Measurements from ENCODE around the gene LUZP1.

Gene LUZP1

DNA sequence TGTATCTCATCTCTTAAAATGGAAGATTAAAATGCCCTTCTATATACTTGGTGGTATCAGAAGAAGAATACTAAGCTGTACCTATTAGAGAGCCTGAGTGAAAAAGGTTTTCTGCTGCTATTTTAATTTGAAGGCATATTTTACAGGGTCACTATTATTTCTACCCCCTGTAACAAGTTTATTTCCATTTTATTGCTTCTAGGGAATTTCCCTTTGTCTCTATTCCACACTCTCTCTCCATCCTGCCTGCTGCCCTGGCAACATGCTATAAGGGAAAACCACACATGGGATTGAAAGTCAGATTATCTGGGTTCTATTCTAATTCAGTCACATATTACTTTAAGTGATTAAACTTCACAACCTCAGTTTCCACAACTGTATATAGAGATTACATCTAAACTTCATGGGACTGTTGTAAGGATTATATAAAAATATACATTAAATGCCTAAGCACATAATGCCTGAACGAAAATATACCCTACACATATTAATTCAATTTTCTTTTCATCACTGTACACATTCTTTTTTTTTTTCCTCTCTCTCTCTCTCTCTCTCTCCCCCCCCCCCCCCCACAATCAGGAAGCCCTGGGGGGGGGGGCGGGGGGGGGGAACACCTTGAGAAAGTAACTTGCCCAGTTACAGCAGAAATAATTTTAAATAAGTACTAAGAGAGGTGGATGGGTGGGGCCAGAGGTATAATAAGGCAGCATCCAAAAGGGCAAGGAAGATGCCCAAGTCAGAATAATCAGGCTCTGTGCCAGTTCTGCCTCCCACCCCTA, 51.5 kb downstream of the LUZP1 start:
- DNase-seq (ENCODE audit: low read depth) = no peak

DNA sequence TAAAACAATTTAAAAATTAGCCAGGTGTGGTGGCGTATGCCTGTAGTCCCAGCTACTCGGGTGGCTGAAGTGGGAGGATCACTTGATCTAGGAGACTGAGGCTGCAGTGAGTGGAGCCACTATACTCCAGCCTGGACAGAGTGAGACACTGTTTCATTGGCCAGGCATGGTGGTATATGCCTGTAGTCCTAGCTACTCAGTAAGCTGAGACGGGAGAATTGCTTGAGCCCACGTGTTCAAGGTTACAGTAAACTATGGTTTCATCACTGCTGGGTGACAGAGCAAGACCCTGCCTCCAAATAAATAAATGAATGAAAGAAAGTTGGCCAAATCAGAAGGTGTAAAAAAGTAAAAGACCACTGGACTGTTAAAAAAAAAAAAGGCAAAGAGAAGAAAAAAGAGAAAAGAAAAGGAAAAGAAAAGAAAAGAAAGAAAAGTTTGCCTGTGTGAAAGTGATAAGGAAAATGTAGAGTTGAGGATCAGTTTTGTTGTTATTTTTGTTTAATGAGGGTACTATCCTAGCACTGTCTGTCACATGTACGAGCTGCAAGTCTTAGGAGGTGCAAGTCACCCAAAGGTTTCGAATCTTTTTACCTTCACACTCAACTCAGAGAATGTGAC, 52.3 kb downstream of the LUZP1 start:
- DNase-seq (ENCODE audit: low read depth) = no peak

DNA sequence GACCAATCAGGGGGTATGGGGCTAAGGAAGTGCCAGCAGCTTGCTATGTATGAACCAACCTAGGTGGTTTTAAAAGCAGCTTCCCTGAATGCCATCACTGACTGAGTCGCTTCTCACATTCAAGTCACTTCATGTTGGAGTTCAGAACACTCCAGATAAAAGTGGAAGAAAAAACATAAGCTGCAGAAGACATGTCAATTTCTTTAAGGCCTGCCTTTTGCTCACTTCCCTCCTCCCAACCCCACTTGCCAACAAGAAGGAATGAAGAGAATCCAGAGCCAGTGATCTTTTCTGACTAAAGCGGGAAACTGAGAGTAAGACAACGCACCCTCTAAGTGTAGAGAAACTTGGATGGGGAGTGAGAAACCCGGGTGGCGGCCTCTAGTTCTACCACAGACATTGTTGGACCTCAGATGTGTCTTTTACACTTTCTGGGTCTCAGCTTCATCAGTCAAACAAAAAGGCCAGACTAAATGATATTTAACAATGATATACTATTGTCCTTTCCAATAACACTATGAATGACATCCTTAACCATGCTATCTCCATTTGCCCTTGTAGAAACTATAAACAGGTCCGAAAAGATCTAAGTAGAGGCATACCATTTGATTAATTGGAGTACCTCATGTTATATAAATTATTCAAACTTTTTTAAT, 54.1 kb downstream of the LUZP1 start:
- no peak for DNase-seq (ENCODE audit: low read depth)

DNA sequence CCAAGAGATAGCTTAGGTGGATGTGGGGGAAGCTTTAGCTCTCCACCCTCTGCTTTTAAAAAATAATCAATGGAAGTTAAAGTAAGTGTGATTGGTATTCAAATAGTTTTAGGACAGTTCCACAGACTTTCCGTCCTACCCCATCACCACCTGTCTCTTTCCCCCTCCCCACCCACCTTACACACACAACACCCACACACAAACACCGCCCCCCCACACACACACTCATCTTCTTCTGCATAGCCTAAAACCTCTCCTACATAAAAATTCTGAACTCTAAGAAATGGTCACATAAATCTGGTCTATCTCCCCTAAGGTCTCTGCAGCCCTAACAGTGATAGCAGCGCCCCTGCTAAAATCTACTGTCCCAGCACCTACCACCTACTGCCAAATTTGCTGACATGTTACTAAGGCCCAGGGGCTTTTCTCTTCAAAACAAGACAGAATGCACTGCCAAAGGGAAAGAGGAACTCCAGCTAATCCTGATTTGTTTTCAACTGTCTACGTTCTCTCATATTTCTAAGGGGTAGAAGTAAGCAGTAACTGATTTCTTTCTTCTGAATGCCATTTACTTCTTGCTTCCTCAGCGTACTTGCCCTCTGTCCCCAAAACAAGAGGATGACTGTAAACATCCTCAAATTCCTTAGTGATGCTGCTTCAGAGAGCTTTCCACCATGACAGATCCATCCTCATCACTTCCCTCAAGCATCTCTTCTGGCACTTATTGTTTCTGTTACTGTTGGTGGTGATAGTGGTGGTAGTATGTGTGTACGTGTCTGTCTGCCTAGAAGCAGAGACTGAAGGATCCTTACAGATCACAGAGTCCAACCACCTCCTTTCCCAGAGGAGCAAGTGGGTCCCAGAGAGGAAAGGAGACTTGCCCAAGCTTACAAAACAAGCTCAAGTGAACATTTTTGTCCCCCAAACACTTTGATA, 56.8 kb downstream of the LUZP1 start:
- DNase-seq (ENCODE audit: low read depth) = no peak

DNA sequence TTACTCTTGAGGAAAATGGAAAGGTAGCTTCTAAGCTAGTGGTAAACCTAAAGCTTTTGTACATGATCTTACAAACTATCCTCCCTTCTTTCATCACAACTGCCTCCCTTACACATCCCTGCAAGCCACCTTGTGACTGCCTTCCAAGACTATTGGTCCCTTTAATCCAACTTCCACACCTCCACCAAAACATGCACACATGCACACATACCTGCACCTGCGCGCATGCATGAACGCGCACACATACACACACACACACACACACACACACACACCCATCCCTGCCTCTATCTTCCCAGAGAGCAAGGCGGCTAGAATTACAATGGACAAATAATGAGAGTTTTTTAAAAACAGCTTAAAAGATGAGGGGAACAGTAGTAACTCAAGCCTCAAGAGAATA, 58.3 kb downstream of the LUZP1 start:
- no peak for DNase-seq (ENCODE audit: low read depth)

DNA sequence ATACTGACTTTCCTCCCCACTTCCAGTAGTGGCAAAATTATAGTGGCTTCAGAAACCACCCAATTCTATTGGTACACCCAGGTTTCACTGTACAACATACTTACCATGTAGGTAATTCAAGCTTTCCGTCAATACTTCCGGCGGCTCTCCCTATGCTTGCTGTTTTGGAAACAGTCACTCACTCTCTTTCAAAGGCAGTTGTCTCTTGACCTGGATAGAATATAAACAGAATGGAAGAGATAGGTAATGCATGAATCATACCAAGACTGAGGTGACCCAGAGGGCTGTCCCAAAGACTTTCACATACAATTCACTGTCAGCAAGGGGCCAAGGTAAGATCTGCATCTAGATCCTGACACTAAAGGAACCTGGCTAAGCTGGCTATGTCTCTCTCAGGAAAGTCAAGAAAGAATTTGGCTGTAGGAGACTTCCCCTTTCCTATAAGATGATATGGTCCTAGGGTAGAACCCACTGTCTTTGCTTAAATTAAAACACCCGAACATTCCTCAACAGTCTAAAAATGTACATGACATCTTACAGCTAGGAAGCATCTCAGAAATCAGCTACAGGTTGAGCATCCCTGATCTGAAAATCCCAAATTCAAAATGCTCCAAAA, 59.6 kb downstream of the LUZP1 start:
- no peak for DNase-seq (ENCODE audit: low read depth)

DNA sequence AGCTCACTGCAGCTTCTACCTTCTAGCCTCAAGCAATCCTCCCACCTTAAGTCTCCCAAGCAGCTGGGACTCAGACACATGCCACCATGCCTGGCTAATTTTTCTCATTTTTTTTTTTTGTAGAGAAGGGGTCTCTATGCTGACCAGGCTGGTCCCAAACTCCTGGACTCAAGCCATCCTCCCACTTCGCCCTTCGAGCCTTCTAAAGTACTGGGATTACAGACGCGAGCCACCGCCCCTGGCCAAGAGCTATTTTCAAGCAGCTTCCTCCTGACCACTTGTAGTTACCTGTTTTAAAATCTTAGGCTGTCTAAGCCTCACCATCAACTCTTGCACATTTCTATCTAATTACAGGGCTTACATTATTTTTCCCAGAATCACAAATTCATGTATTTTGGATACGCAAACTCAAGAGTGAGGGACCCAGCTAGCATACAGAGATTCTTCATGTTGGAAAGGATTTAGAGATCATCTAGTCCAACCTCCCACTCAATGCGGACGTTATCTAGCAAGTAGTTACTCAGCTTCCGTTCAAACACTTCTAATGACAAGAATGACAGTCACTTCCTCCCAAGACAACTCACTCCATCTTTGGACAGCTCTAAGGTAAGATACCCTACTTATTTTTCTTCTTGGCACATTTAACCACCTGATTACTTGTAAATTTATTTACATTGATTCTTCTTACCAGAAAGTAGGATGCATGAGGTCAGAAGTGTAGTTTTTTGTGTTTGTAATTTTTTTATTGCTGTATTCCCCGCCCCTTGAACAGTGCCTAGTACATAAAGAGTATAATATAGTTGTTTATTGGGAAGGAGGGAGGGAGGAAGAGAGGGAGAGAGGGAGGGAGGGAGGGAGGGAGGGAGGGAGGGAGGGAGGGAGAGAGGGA, 65.4 kb downstream of the LUZP1 start:
- no peak for DNase-seq (ENCODE audit: low read depth)

DNA sequence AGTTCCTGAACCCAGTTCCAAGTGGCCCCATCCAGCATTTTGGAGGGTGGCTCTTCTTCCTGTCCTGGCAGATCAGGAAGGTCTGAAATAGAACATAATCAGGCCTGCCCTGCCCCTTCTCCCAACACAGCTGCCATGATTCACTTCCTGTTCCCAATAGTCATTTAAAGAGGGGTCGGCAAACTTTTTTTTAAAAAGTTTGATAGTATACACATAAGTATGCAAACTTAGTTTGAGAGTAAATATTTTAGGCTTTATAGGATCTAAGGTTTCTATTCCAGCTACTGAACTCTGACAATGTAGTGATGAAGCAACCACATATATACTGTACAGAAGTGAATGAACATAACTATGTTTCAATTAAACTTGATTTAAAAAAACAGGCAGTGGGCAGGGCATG, 66.4 kb downstream of the LUZP1 start:
- DNase-seq (ENCODE audit: low read depth) = no peak

DNA sequence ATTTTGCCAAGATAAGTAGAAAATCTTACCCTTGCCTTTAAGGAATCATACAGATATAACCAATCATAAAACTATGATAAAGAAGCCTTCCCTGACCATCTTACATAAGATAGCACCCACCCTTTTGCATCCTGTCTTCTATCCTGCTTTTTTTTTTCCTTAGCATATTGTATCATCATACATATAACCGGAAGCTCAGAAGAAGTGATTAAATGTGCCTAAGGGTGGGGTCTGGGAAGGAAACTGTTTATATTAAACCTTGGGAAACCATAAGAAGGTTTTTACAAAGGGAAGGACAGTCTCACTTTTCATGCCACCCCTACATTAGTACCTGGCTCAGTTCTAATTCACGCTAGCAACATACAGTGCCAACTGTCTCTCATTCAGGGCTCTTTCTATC, 66.8 kb downstream of the LUZP1 start:
- no peak for DNase-seq (ENCODE audit: low read depth)

DNA sequence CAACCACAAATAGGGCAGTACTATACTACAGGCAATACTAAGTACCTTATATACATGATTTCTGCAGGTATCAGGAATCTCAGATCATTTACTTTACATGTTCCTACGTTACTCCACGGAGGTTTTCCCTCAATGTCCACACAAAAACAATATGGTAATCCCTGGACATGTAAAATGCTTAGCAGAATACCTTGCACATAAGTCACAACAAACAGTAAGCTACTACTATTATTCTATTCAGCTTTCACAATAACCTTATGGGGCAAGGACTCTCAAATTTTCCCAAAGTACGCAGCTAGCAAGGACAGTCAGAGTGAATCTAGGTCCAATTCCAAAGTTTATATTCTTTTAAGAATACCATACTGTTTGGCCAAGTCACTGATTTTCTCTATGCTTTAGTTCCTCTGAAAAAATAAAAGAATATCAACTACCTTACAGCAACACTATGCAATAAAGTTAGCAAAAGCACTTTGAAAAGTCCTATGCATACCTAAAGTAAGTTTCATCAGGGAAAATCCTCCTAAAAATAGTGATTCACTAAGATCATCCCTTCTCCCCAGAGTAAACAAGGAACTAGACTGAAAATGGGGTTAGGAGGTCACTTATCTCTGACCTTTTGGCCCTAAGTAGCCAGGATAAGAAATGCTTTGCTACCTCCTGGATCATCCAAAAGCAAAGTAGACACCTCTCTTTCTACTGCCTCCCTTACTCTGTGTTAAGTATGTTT, 67.4 kb downstream of the LUZP1 start:
- DNase-seq (ENCODE audit: low read depth) = no peak

DNA sequence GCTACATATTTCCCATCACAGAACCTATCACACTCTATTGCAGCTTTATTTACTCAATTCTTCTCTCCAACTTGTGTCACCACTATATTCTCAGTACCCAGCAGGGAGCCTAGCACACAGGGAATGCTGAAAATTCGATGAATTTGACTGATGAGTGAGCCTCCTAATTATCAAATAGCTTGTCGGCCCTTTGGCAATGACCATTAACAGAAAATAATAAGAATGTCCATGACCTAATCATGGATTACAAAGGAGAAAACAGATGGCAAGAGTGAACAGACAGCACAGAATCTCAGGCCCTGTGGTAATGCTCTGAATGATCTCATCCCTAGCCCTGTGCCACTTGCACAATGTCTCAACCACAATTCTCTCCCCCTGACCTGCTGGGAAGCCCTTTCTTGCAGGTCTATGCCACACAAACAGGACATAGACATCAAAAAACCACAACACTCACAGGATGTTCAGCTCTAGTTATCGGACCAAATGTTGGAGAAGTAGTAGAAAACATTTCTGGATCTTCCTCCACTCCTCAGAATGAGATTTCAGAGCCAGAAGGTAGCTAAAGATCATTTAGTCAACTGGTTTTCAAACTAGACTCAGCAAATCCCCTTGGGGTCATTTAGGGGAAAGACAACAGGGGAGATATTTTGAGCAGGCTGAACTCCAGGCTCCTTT, 68.4 kb downstream of the LUZP1 start:
- peak; percentile 62 for DNase-seq (ENCODE audit: low read depth)

DNA sequence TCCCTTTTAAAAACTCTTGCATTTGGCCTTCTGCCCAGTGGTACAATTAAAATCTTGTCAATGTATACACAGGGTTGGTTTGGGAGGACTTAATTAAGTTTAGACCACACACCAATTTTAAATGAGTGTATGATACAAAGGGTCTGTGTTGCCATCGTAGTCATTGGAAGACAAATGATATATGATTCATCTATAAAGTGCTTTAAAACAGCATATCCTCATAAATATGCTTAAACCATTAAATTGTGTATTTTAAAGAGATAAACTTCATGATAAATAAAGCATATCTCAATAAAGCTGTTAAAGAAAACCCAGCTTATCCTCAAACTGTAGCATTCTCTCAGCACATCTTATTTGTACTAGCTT, 69.5 kb downstream of the LUZP1 start:
- DNase-seq (ENCODE audit: low read depth) = no peak

DNA sequence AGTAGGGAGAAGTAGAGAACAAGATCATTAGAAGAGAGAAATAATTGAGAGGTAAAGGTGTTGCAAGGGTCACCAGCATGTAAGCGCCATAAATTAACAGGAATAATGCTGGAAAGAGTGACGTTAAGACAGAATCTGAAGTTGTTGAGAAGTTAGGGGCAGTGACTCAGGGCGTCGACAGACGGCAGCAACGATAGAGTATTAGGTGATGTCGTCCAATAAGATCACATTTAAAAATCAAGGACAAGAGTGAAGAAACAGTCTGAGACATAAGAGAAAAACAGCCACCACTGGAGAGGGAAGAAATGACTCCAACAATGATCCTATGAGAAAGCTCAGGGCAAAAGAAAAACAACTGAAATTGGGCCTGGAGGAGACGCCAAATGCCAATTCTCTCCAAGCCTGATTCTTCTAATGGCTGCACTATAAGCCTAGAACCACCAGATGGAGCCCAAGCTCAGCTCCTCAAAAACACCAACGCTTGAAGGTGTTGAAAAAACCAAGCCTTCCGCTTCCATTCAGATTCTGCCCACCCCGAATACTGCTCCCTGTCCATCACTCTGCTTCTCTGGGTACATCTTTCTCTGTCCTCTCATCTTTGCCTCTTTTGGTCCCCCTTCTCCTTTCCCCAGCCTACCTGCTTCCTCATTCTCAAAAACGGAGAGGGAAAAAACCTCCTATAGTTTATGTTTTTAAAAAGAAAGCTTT, 70.0 kb downstream of the LUZP1 start:
- DNase-seq (ENCODE audit: low read depth) = peak; percentile 66

DNA sequence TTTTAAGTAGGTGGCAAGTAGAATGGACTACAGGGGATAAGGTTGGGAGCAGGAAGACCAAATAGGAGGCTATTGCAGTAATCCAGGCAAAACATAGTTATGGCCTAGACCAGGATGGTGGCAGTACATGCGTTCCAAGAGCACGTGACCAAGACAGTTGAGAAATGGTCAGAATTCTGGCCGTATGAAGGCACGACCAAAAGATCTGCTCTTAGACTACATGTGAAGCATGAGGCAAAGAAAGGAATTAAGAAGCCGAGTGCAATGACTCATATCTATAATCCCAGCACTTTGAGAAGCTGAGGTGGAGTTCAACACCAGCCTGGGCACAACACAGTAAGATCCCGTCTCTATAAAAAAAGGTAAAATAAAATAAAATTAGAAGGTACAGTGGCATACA, 71.3 kb downstream of the LUZP1 start:
- no peak for DNase-seq (ENCODE audit: low read depth)

DNA sequence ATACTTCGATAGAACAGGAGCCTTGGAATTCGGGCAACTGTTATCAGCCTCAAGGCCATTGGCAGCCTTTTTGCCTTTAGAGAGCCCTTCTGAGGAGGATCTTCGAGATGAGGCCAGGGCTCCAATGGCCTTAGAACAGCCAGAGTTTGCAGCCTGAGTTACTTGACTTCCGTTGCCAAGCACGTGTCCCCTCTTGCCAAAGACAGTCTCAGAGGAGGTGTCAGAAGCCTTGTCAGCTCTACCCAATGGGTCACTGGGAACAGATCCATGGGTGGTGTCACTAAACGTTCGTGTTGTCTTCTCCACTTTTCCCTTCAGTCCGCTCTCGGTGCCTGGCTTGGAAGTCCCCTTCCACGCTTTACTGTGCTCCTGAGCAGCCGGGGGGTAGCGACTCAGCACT, 76.2 kb downstream of the LUZP1 start:
- DNase-seq (ENCODE audit: low read depth) = no peak

DNA sequence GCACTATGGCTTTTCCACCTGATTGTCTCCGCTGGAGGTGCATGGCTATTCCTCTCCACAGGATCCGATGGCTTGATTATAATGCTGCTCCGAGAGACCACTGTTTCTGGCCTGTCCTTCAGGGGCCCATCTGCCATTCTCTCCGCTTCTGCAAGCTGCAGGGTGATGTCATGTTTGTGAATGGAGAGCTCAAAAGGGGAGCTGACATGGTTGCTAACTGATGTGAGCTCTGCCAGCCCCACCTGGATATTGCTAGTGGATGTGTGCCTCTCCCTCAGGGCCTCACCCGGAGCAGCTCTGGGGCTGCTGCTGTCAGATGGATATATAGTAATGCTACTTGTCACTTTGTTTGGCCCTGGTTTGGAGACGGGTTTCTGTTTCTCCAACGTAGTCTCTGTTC, 77.1 kb downstream of the LUZP1 start:
- DNase-seq (ENCODE audit: low read depth) = no peak

DNA sequence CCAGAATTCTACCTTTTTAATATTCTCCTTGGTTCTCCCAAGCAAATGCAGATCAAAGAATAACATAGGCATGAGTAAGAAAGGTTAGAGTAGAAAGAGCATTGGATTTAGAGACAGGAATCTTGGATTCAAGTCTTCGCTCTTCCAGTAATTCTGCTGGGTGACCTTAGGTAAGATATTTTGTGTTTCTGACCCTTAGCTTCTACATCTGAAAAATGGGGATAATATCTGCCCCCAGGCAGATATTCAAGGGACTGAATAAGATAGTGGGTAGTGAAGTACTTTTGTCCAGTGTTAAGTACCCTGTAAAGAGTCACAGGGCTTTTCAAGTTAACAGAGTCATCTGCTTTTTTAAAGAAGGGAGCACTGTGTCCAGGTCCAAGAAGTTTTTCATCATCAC, 78.6 kb downstream of the LUZP1 start:
- DNase-seq (ENCODE audit: low read depth) = no peak

DNA sequence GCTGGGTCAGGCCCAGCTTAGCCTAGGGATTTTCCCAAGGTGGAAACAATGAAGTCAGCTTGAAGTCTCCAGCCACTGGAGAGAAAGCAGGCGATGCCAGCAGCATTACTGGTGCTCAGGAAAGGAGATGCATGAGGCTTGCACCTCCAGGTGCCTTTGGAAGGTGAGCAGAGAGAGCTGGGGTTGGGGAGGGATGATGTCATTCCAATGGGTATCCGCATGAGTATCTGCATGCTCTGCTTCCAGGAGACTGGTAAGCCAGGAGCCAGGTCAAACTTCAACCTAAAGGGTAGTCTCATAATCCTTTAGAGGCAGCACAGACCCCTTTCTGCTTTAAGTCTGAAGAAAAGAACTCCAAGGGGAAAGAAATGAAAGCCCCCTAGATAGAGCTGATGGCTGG, 80.6 kb downstream of the LUZP1 start:
- DNase-seq (ENCODE audit: low read depth) = no peak

DNA sequence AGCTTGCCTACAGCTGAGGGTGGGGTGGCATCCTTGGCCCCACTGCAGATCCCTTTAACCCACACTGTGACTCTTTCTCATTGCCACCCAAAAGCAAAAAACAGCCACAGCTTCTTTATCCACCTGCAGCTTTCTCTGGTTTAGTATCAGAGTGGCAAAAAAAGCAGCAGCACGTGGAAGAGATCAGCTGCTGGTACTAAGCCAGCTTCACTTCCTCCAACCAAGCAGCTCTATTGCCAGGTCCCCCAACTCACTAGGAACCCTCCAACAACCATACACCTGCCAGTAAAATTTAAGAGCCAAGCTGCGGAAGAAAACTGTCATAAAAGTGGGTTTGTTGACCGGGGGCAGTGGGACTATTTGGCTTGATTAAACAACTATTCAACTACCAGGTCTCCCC, 83.0 kb downstream of the LUZP1 start:
- no peak for DNase-seq (ENCODE audit: low read depth)
